GM12878 (cell line): ENCODE results near the gene INHBA. TPM values are rescaled to one million over a fixed set of nuclear protein-coding genes. Genes with fewer than 3 reads are reported as not detected.

Experiments used
- ATAC-seq: fragments of 200-7000 bp; cut with Tn5 transposase; 3 replicates; pipeline ENCODE4 v1.9.1; 2020; ENCODE audit warnings: mild to moderate bottlenecking, moderate library complexity
- BruUV-seq: library from RNA; stranded (reverse); fragments of 400-500 nt; replicated peaks from 2 replicates; lab custom pipeline; 2021; lab: Mats Ljungman, UMichigan
- CTCF ChIA-PET: fragments of 300-600 bp; sonication (Branson Sonifier 250); formaldehyde crosslinking; extraction: SDS; loops from one replicate; lab custom pipeline; 2021; ENCODE audit warnings: inconsistent platforms; lab: Yijun Ruan, JAX
- POLR2A ChIA-PET: fragments of 350-600 bp; formaldehyde crosslinking; extraction: SDS; loops from one replicate; lab custom pipeline; 2021; ENCODE audit warnings: inconsistent platforms; lab: Charles Lee
- RAD21 ChIA-PET: fragments of 300-600 bp; sonication (Branson Sonifier 250); formaldehyde crosslinking; loops from one replicate; lab custom pipeline; 2023; ENCODE audit warnings: antibody characterized with exemption; ENCODE audit not compliant: unreplicated experiment; lab: Charles Lee
- SMC1A ChIA-PET: fragments of 300-600 bp; sonication (Branson Sonifier 250); formaldehyde crosslinking; loops from one replicate; lab custom pipeline; 2023; ENCODE audit not compliant: unreplicated experiment, uncharacterized antibody; lab: Charles Lee
- DNase-seq: peaks from one replicate; pipeline ENCODE4 v3.0.0-alpha.2; 2011; ENCODE audit warnings: low read depth, low spot score
- FAIRE-seq: peaks from 3 replicates; lab custom pipeline; 2011; peaks lifted over from hg19 to GRCh38; lab: Jason Lieb, UNC
- H2AFZ ChIP-seq: 2 replicates; pipeline ENCODE4 v1.6.0; 2011; ENCODE audit warnings: low read depth, low read length, control low read depth; ENCODE audit not compliant: control insufficient read depth
- H3K27ac ChIP-seq: 2 replicates; pipeline ENCODE4 v1.5.1; 2011; ENCODE audit warnings: control low read depth; ENCODE audit not compliant: control insufficient read depth, insufficient read depth
- H3K27me3 ChIP-seq, 2 experiments: replicated peaks in 1 of 2; 2 replicates each; pipeline versions ENCODE4 v1.6.0 to v1.6.1; 2011; ENCODE audit warnings: low read length in 1 of 2; ENCODE audit not compliant: control insufficient read depth in 2 of 2, insufficient read depth in 2 of 2
- H3K36me3 ChIP-seq, 2 experiments: 2 replicates each; pipeline ENCODE4 v1.5.1; 2011; ENCODE audit warnings: low read length in 1 of 2; ENCODE audit not compliant: control insufficient read depth in 2 of 2, insufficient read depth in 2 of 2
- H3K4me1 ChIP-seq: 2 replicates; pipeline ENCODE4 v1.6.1; 2011; ENCODE audit warnings: mild to moderate bottlenecking, low read length, moderate library complexity, mixed read lengths; ENCODE audit not compliant: control insufficient read depth, insufficient read depth
- H3K4me2 ChIP-seq: 2 replicates; pipeline ENCODE4 v1.6.0; 2011; ENCODE audit warnings: control low read depth; ENCODE audit not compliant: control insufficient read depth, insufficient read depth
- H3K4me3 ChIP-seq: fragments of 200-600 bp; sonication (generic); 2 replicates; pipeline ENCODE4 v1.5.1; 2016
- H3K79me2 ChIP-seq: 2 replicates; pipeline ENCODE4 v1.6.0; 2011; ENCODE audit warnings: low read length; ENCODE audit not compliant: control insufficient read depth, insufficient read depth
- H3K9ac ChIP-seq: 2 replicates; pipeline ENCODE4 v1.8.0; 2011; ENCODE audit warnings: low read length, control low read depth, mixed read lengths; ENCODE audit not compliant: control insufficient read depth, insufficient read depth
- H3K9me3 ChIP-seq: replicated peaks from 3 replicates; pipeline ENCODE4 v1.5.1; 2011; ENCODE audit warnings: mild to moderate bottlenecking, low read length; ENCODE audit not compliant: control insufficient read depth, insufficient read depth
- H4K20me1 ChIP-seq: 2 replicates; pipeline ENCODE4 v1.6.0; 2011; ENCODE audit not compliant: control insufficient read depth, insufficient read depth
- CHD2 ChIP-seq: IDR thresholded peaks from 2 replicates; pipeline ENCODE4 v1.6.1; 2011; ENCODE audit warnings: low read depth, low read length, improper control_type of control experiment, borderline replicate concordance
- FOXM1 ChIP-seq: IDR thresholded peaks from 2 replicates; pipeline ENCODE4 v1.6.1; 2012; ENCODE audit warnings: low read depth, mild to moderate bottlenecking, inconsistent platforms, low read length, moderate library complexity
- IRF4 ChIP-seq: IDR thresholded peaks from 2 replicates; pipeline ENCODE4 v1.6.1; 2011; ENCODE audit warnings: low read depth, low read length
- MLLT1 ChIP-seq: fragments of 450-650 bp; IDR thresholded peaks from 2 replicates; pipeline ENCODE4 v1.6.1; 2016; ENCODE audit warnings: mild to moderate bottlenecking
- PKNOX1 ChIP-seq: fragments of 450-650 bp; IDR thresholded peaks from 2 replicates; pipeline ENCODE4 v1.6.1; 2016; ENCODE audit warnings: mild to moderate bottlenecking
- POLR2AphosphoS2 ChIP-seq: IDR thresholded peaks from 2 replicates; pipeline ENCODE4 v1.6.1; 2011; ENCODE audit warnings: low read depth, mild to moderate bottlenecking, low read length, improper control_type of control experiment, moderate library complexity
- SKIL ChIP-seq: fragments of 450-650 bp; IDR thresholded peaks from 2 replicates; pipeline ENCODE4 v1.6.1; 2017; ENCODE audit warnings: mild to moderate bottlenecking, low read depth, inconsistent platforms; ENCODE audit not compliant: poor library complexity, severe bottlenecking
- TAF1 ChIP-seq: IDR thresholded peaks from 2 replicates; pipeline ENCODE4 v1.6.1; 2011; ENCODE audit warnings: mild to moderate bottlenecking, low read depth, low read length, borderline replicate concordance
- TBL1XR1 ChIP-seq: IDR thresholded peaks from 2 replicates; pipeline ENCODE4 v1.6.1; 2012; ENCODE audit warnings: low read depth, low read length, improper control_type of control experiment
- USF2 ChIP-seq: IDR thresholded peaks from 2 replicates; pipeline ENCODE4 v1.6.1; 2011; ENCODE audit warnings: low read depth, low read length, improper control_type of control experiment, borderline replicate concordance
- WGBS: methylation state at CpG from one replicate; pipeline ENCODE4 v1.1.6; 2016; ENCODE audit warnings: low lambda C conversion rate; ENCODE audit not compliant: insufficient replicate concordance, insufficient coverage; ENCODE audit errors: missing lambda C conversion rate; 5-methylcytosine and 5-hydroxymethylcytosine counted together
- in situ Hi-C: fragments of 300-500 bp; cut with MboI; formaldehyde crosslinking; loops from 9 replicates; pipeline ENCODE4 v1.14.3; 2018; ENCODE audit warnings: mixed read lengths
- intact Hi-C: fragments of 100-400 bp; cut with micrococcal nuclease; formaldehyde crosslinking; loops from one replicate; pipeline ENCODE4 v1.14.2; 2022; ENCODE audit not compliant: unreplicated experiment
- polyA plus RNA-seq, 11 experiments: library from polyadenylated mRNA; depleted of rRNA in 4 of 11; unstranded in 6 of 11; stranded (reverse) in 5 of 11; fragments of >200 nt; fragmentation: Nextera tagmentation in 4 of 11; fragmentation: Illumina TruSeq in 1 of 11; extraction: Ambion mirVana in 4 of 11; extraction: Trizol in 1 of 11; gene quantifications; 1 replicate in 1 of 11; 2 replicates in 10 of 11; pipeline versions ENCODE4 v1.2.1 to v1.2.3, GENCODE V29; 2011 to 2016; ENCODE audit warnings: inconsistent platforms in 2 of 11, missing spikeins in 2 of 11, low read depth in 1 of 11
- total RNA-seq, 4 experiments: library from RNA; depleted of rRNA in 3 of 4; stranded (reverse); fragments of >200 nt in 3 of 4; fragmentation: Illumina TruSeq in 1 of 4; extraction: Trizol in 1 of 4; gene quantifications; 2 replicates each; pipeline versions ENCODE4 v1.2.1 to v1.2.3, GENCODE V29; 2013 to 2021

INHBA gene
- total and polyA plus RNA-seq, 10 of the 15 experiments (the other 5 are each of a cell fraction or from before 2014, with no cell fraction given), result 0.04 to 0.05 (median 0.05) TPM; not detected in 6

- no peak for TF ChIP-seq SKIL
- no peak for TF ChIP-seq IRF4
- TF ChIP-seq MLLT1, result no peak
- no peak for TF ChIP-seq FOXM1
- no peak for TF ChIP-seq TBL1XR1
- TF ChIP-seq TAF1, result no peak
- no peak for TF ChIP-seq POLR2AphosphoS2
Measured at GRCh38 chr7:41656366-41656765, 46.5 kb downstream of the INHBA start (continued).

- H3K4me1 ChIP-seq, result no peaks in the 10 kb centered on the region
- H3K4me2 ChIP-seq, result no peak overlapping the region
- ATAC-seq (no peak), FAIRE-seq (no peak), DNase-seq (no peak)
- H3K79me2 ChIP-seq, result no peaks in the 10 kb centered on the region
- no peaks in the 10 kb centered on the region for H3K36me3 ChIP-seq
- H3K27me3 ChIP-seq, result no peaks in the 10 kb centered on the region
- H3K27ac ChIP-seq, result no peak overlapping the region
- H3K4me3 ChIP-seq, result no peak overlapping the region
- H3K9me3 ChIP-seq, result no peaks in the 10 kb centered on the region
- BruUV-seq, result no TSS peak
- WGBS, result 33% methylated on average over 2 of the region's 2 CpGs
- in situ Hi-C loops, result no loop called here
- no peaks in the 10 kb centered on the region for H4K20me1 ChIP-seq
- ChIA-PET POLR2A (no interaction called here), RAD21 (interaction anchor here (0.6 kb wide), 1 partner anchor 250 kb away, joined by 3 read pairs; no protein-coding TSS in a partner anchor), CTCF (interaction anchor here (0.8 kb wide), 1 partner anchor 21 kb away, joined by 3 read pairs; no protein-coding TSS in a partner anchor), SMC1A (interaction anchor here (1.6 to 1.8 kb wide), 2 partner anchors 10 to 12 kb away, joined by 4 to 6 read pairs; no protein-coding TSS in a partner anchor)
- no peak for TF ChIP-seq USF2
- TF ChIP-seq PKNOX1, result no peak
- TF ChIP-seq CHD2, result no peak
- no peak overlapping the region for H3K9ac ChIP-seq
- no peak overlapping the region for H2AFZ ChIP-seq
- intact Hi-C loops, result no loop called here
Measured at GRCh38 chr7:41655426-41655825, 47.5 kb downstream of the INHBA start.
